GM12878 (cell line): ENCODE measurements around the gene MSH3. TPM values are rescaled to one million over a fixed set of nuclear protein-coding genes. Genes with fewer than 3 reads are reported as not detected.
A peak's percentile ranks its signal among the peaks of the same experiment; 100 is the strongest.

Experiments
- ATF2 ChIP-seq: IDR thresholded peaks from 2 replicates; pipeline ENCODE4 v1.6.1; 2012; ENCODE audit warnings: low read length, inconsistent platforms
- CBX3 ChIP-seq: fragments of 200-600 bp; sonication (generic); IDR thresholded peaks from 2 replicates; pipeline ENCODE4 v1.6.1; 2016; ENCODE audit warnings: low read depth, borderline replicate concordance
- ESRRA ChIP-seq: IDR thresholded peaks from 2 replicates; pipeline ENCODE4 v1.6.1; 2012; ENCODE audit warnings: mild to moderate bottlenecking, low read length, improper control_type of control experiment
- FOS ChIP-seq: IDR thresholded peaks from 3 replicates; pipeline ENCODE4 v1.6.1; 2011; ENCODE audit warnings: borderline replicate concordance; ENCODE audit not compliant: insufficient read length; ENCODE audit errors: extremely low read depth
- HDAC6 ChIP-seq: fragments of 200-600 bp; sonication (generic); IDR thresholded peaks from one replicate; pipeline ENCODE4 v1.8.0; 2017; ENCODE audit warnings: antibody characterized with exemption; ENCODE audit not compliant: unreplicated experiment
- HDGF ChIP-seq: fragments of 450-650 bp; IDR thresholded peaks from 2 replicates; pipeline ENCODE4 v1.6.1; 2016; ENCODE audit warnings: antibody characterized with exemption
- MYB ChIP-seq: fragments of 150-350 bp; IDR thresholded peaks from 2 replicates; pipeline ENCODE4 v1.6.1; 2014; ENCODE audit warnings: mild to moderate bottlenecking, low read depth, low read length, borderline replicate concordance
- NR2C1 ChIP-seq: fragments of 450-650 bp; IDR thresholded peaks from 2 replicates; pipeline ENCODE4 v1.6.1; 2017; ENCODE audit warnings: antibody characterized with exemption, mild to moderate bottlenecking, moderate library complexity
- PKNOX1 ChIP-seq: fragments of 450-650 bp; IDR thresholded peaks from 2 replicates; pipeline ENCODE4 v1.6.1; 2016; ENCODE audit warnings: mild to moderate bottlenecking
- RAD51 ChIP-seq: fragments of 450-650 bp; IDR thresholded peaks from 2 replicates; pipeline ENCODE4 v1.6.1; 2016; ENCODE audit warnings: moderate library complexity, mild to moderate bottlenecking, inconsistent platforms
- RFX5 ChIP-seq: IDR thresholded peaks from 2 replicates; pipeline ENCODE4 v1.6.1; 2011; ENCODE audit warnings: low read depth, low read length, improper control_type of control experiment
- SIX5 ChIP-seq: IDR thresholded peaks from 2 replicates; pipeline ENCODE4 v1.6.1; 2011; ENCODE audit warnings: mild to moderate bottlenecking, low read depth, low read length, moderate library complexity; ENCODE audit not compliant: severe bottlenecking
- SREBF2 ChIP-seq: IDR thresholded peaks from 2 replicates; pipeline ENCODE4 v1.6.1; 2012; ENCODE audit warnings: mild to moderate bottlenecking, low read length
- TBL1XR1 ChIP-seq: IDR thresholded peaks from 2 replicates; pipeline ENCODE4 v1.6.1; 2012; ENCODE audit warnings: low read depth, low read length, improper control_type of control experiment
- ZBTB33 ChIP-seq: fragments of 450-650 bp; IDR thresholded peaks from 2 replicates; pipeline ENCODE4 v1.6.1; 2017; ENCODE audit warnings: mild to moderate bottlenecking
- ZBTB40 ChIP-seq: fragments of 450-650 bp; IDR thresholded peaks from 2 replicates; pipeline ENCODE4 v1.6.1; 2016; ENCODE audit warnings: mild to moderate bottlenecking, moderate library complexity, borderline replicate concordance
- ZNF592 ChIP-seq: fragments of 450-650 bp; IDR thresholded peaks from 2 replicates; pipeline ENCODE4 v1.6.1; 2017; ENCODE audit warnings: mild to moderate bottlenecking, moderate library complexity
- polyA plus RNA-seq, 11 experiments: library from polyadenylated mRNA; depleted of rRNA in 4 of 11; unstranded in 6 of 11; stranded (reverse) in 5 of 11; fragments of >200 nt; fragmentation: Nextera tagmentation in 4 of 11; fragmentation: Illumina TruSeq in 1 of 11; extraction: Ambion mirVana in 4 of 11; extraction: Trizol in 1 of 11; gene quantifications; 1 replicate in 1 of 11; 2 replicates in 10 of 11; pipeline versions ENCODE4 v1.2.1 to v1.2.3, GENCODE V29; 2011 to 2016; ENCODE audit warnings: inconsistent platforms in 2 of 11, missing spikeins in 2 of 11, low read depth in 1 of 11
- total RNA-seq, 4 experiments: library from RNA; depleted of rRNA in 3 of 4; stranded (reverse); fragments of >200 nt in 3 of 4; fragmentation: Illumina TruSeq in 1 of 4; extraction: Trizol in 1 of 4; gene quantifications; 2 replicates each; pipeline versions ENCODE4 v1.2.1 to v1.2.3, GENCODE V29; 2013 to 2021

Gene MSH3
- total and polyA plus RNA-seq, 10 of the 15 experiments (the other 5 are each of a cell fraction or from before 2014, with no cell fraction given) = 4.7 to 17.5 (median 12.2) TPM

GRCh38 chr5:80654391-80655230 is at the start of gene MSH3, which contains the start of gene DHFR (continued):
- TF ChIP-seq ZBTB40 (peak; percentile 66; the same call in 1 of the 2 replicates), MYB (no peak), ZNF592 (no peak), RAD51 (no peak), TBL1XR1 (no peak), HDAC6 (no peak), ZBTB33 (no peak), ATF2 (no peak), HDGF (peak; percentile 90), SREBF2 (no peak), NR2C1 (peak; percentile 73), CBX3 (no peak), ESRRA (no peak), RFX5 (no peak), FOS (no peak), SIX5 (no peak), PKNOX1 (0 out of 2 replicates have a peak, but pooled peaks have one; percentile 24)
